ENCODE results near the gene LELP1.

DNA sequence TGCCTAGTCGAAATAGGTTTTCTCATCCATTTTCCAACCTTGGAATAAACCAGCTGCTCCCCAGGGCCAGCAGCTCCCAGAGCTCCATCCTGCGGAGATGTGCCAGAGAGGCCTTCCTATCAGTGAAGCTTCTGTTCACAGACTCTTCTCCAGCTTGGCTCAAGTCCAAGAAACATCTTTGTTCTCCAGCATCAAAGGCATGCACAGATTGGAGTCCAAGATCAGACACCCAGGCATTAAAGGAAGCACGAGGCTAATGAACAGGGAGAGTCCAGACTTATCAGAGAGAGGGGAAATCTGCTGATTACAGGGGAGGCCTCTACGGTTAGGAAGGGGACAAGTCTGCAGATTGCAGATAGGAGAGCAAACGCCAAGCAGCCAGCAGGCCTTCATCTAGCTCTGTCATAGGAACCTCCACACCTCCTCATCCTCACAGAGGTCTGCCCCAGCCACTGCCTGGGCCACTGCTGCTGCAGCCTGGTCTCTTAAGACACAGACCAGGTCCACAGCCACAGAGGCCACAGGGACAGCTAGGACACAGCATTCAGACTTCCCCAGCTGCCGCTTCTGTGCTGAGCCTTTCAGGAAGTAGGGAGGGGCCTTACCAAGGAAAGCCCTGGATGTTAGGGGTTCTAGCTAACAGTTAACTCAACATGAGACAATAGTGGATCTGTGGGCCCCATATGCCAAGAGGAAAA lies 17.5 kb downstream of the LELP1 start:
- TF ChIP-seq CTCF (conservative IDR thresholded peaks at IDR 0.05; ENCODE audit: low read depth, low read length) = no peak
- no peak for TF ChIP-seq EZH2 (IDR thresholded peaks at IDR 0.05; ENCODE audit: borderline replicate concordance, low read depth, low read length, poor library complexity, severe bottlenecking)
